GM18909 (cell line): ENCODE data around the gene MS4A6E.
"Not testable (repeated sequence)": the region's sequence is repeated elsewhere in the genome, so short reads cannot be mapped to it uniquely, and the experiment has no call there.

ENCODE experiments used
- ATAC-seq: cut with Tn5 transposase; IDR thresholded peaks from one replicate; pipeline ENCODE4 v1.9.1; 2021; ENCODE audit warnings: mild to moderate bottlenecking; ENCODE audit not compliant: unreplicated experiment, poor library complexity

Gene MS4A6E

GRCh38 chr11:60326955-60327354 is at the start of gene MS4A6E:
TSS of gene MS4A6E (plus strand) at chr11:60327255. CDS start at chr11:60334896, 7,641 bp downstream.
- ATAC-seq, result no peak

GRCh38 chr11:60280412-60280811 is 46.6 kb upstream of the MS4A6E start, which contains the start of gene MS4A4A:
TSS of gene MS4A4A (plus strand) at chr11:60280666. CDS start at chr11:60280676, 10 bp downstream.
- ATAC-seq, result no peak

GRCh38 chr11:60281485-60281884 is 45.6 kb upstream of the MS4A6E start:
- no peak for ATAC-seq

- ATAC-seq, result no peak
These were observed 44.8 kb upstream of the MS4A6E start for GRCh38 chr11:60282286-60282685.

- not testable (repeated sequence) for ATAC-seq
These were observed 41.5 kb upstream of the MS4A6E start for GRCh38 chr11:60285411-60286126.

- no peak for ATAC-seq
These were observed 38.5 kb upstream of the MS4A6E start for GRCh38 chr11:60288531-60288930.

- ATAC-seq, result no peak
These were observed 34.9 kb upstream of the MS4A6E start for GRCh38 chr11:60292145-60292544.

GRCh38 chr11:60301178-60301577 is 25.9 kb upstream of the MS4A6E start:
- ATAC-seq, result no peak

- ATAC-seq, result not testable (repeated sequence)
These were observed 25.2 kb upstream of the MS4A6E start for GRCh38 chr11:60301884-60302283.

- no peak for ATAC-seq
These were observed 23.4 kb upstream of the MS4A6E start for GRCh38 chr11:60303661-60304060.

- ATAC-seq, result no peak
These were observed 21.0 kb upstream of the MS4A6E start for GRCh38 chr11:60305906-60306619.

- ATAC-seq, result no peak
These were observed 19.4 kb upstream of the MS4A6E start for GRCh38 chr11:60307507-60308195.

- peak; percentile 72 for ATAC-seq
These were observed 16.6 kb upstream of the MS4A6E start for GRCh38 chr11:60310407-60310998.

GRCh38 chr11:60314635-60315321 is 12.3 kb upstream of the MS4A6E start:
- no peak for ATAC-seq

- ATAC-seq, result no peak
These were observed 11.2 kb upstream of the MS4A6E start for GRCh38 chr11:60315871-60316270.

- ATAC-seq, result no peak
These were observed 10.7 kb upstream of the MS4A6E start for GRCh38 chr11:60316317-60316716.

GRCh38 chr11:60318726-60319125 is 8.3 kb upstream of the MS4A6E start:
- peak; percentile 45 for ATAC-seq

- no peak for ATAC-seq
These were observed 6.0 kb upstream of the MS4A6E start for GRCh38 chr11:60321051-60321450.

GRCh38 chr11:60328460-60328859 is 1.4 kb downstream of the MS4A6E start:
- ATAC-seq, result no peak

GRCh38 chr11:60332846-60333245 is 5.8 kb downstream of the MS4A6E start:
- no peak for ATAC-seq
